MV-4-11 (cell line): ENCODE measurements around the gene INSR.
"Not testable (repeated sequence)": the region's sequence is repeated elsewhere in the genome, so short reads cannot be mapped to it uniquely, and the experiment has no call there.

ENCODE experiments used
- DNase-seq: peaks from one replicate; lab custom pipeline; 2025; lab: John Stamatoyannopoulos, UW

Gene INSR

DNA sequence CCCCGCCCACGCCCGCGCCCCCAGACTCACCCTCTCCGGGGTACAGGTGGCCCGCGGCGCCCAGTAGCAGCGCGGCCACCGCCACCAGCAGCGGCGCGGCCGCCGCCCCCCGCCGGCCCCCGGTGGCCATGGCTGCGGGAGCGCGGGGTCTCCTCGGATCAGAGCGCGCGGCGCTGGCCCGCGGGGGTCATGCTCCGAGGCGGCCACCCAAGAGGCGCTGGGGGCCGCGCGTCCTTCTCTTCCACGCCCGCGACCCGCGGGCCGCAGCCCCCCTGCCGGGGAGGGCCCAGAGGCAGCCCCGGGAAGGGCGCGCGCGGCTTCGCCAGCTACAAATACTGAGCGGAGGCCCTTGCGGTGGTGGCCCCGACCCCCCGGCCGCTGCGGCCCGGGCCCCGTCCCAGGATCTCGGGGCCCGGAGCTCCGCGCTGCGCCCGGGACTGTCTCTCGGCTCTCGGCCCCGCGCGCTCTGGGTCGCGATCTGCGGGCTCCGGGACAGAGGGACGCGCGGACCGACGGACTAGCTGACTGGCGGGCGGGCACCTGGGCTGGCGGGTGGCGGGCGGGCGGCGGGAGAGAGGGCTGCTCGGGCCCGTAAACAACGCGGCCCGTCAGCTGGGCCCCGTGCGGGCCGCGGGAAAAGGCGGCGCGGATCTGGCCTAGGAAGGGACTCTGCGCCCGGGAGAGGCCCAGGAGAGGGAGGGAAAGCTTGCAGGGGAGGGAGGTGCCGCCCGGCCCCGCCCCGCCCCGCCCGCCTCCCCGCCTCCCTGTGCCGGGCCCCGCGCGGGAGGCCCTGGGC, at the start of gene INSR:
TSS of gene INSR (minus strand) at position 653 of the 796 bp plus-strand sequence. CDS start at position 130, 523 bp downstream.
- DNase-seq, result peak; percentile 87

DNA sequence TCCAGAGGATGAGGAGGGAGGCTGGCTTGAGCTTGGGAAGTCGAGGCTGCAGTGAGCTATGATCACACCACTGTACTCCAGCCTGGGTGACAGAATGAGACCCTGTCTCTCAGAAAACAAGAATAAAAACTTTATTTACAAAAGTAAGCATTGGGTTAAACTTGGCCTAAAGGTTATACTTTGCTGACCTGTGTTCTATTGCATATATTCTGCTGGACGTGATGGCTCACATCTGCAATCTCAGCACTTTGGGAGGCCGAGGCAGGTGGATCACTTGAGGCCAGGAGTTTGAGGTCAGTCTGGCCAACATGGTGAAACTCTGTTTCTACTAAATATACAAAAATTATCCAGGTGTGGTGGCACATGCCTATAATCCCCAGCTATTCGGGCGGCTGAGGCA, 47.9 kb upstream of the INSR start:
- DNase-seq, result no peak

DNA sequence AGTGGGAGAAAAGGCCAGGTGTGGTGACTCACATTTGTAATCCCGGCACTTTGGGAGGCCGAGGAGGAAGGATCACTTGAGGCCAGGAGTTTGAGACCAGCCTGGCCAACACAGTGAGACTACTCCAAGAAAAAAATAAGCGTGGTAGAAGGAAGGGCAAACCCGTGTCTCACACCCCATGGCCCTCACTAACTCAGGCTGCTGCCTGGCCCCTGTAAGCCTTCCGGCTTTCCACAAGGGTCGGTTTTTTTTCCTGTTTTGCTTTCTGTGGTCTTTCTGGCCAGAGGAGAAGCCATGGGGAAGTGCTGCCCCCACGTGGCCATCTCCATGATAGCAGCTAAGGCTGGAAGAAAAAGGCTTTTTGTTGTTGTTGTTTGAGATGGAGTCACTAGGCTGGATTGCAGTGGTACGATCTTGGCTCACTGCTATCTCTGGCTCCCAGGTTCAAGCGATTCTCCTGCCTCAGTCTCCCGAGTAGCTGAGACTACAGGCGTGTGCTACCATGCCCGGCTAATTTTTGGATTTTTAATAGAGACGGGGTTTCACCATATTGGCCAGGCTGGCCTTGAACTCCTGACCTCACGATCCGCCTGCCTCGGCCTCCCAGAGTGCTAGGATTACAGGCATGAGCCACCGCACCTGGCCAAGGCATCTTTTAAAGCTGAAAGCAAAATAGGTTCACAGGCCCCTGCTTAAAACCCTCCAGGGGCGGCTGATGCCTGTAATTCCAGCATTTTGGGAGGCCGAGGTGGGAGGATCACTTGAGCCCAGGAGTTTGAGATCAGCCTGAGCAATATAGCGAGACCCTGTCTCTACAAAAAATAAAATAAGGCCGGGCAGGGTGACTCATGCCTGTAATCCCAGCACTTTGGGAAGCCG, 47.0 kb upstream of the INSR start:
- DNase-seq, result peak; percentile 93

DNA sequence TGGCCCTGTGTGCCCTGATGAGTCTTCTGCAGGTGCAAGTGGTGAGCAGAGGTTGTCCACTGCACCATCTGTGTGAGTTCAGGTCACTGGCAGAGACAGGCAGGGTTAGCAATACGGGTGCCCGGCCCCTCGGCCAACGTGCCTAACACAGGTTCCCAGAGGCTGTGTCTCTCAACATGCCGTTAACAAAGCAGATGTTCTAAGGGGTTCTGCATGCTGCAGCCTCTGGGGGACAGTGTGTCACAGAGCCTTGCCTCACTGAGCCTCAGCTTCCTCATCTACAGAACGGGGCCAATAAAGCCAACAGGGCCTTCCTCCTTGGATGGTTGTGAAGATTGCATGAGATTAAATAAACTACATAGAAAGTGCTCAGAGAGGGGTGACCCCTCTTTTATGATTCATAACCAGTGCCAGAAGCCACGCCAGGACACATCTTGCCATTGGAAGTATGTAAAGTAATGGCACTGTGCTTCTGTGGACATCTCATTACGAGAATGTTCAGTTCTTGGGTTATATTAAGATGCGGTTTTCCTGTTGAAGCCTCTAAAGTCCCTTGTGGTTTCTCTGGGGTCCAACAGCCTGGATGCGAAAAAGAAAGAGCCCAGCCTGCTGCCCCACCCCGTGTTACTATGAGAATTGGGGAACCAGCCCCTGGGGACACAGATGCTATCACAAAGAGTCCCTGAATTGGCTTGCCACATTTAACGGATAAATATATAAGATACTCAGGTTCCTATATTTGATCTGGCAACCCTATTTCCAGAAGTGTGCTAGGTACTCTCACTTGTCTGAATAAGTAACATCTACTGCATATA, 43.4 kb upstream of the INSR start:
- DNase-seq, result peak; percentile 100

DNA sequence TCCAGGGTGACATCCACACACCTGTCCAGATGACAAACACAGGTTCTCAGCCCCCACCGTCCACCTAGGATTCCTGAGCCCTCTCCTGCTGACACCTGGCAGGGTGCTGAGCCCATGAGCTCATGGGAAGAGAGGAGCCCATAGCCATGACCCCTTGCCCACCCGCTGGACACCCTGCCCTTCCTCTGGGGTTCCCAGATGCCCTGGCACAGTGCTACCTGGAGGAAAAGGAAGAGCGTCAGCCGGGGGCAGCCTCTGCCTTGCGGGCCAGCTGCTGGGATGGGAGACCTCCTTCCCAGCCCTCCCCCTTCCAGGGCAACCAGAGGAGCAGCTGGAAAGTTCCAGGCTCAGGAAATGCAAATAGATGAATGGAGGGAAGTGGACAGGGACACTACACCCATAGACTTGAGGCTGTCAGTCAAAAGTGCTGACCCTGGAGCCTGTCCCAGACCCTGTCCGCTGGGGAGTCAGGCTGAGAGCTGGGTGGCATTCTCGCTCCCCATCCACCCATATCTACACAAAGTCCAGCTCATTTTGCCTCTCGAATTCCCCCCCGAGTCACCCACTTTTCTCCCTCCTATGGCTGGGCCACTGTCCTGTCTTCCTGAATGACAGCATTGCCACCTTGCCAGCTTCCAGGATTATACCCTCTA, 42.2 kb upstream of the INSR start:
- DNase-seq, result no peak

DNA sequence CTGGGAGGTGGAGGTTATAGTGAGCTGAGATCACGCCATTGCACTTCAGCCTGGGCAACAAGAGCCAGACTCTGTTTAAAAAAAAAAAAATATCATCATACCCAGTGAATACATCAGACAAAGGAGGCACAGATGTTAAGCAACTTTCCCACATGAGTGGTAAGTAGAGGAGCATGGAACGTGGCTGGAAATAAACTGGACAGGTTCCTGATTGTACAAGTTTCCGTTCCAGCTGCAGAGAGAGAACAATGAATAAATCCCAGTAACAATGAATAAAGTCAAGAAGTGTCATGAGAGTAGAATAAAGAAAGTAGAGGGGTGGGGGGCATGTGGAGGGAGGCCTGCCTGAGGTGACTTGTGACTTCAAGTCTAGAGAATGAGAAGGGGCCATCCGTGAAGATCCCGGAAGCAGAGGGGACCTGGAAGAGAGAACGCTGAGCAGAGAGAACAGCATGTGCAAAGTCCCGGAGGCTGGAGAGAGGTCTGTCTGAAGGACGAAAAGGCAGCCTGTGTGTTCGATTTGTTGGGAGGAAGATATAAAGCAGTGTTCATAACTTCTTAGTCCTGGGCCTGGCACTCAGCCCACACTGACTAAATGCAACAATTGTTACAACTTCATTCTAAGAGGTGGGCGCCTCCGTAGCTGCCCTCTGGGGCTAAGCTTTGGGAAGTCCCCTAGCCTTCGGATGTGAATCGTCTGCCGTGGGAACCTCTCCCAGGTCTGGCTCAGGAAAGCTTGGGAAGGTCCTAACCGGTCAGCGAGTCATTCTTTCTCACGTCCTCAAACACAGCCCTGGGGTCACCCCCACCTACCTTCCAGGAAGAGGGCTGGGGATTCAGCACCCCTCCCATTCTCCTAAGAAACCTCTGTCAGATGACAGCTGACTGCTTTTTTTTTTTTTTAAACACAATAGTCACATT, 39.2 kb upstream of the INSR start:
- peak; percentile 71 for DNase-seq

DNA sequence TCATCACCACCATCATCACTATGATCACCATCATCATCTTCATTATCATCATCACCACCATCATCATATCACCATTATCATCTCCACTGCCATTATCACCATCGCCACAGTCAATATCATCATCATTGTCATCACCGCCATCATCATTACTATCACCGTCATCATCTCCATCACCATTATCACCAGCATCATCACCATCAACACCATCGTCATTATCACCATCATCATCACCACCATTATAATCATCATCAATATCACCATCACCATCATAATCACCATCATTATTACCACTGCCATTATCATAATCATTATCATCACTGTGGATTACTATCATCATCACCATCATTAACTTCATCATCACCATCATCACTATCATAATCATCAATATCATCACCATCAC, 37.2 kb upstream of the INSR start:
- no peak for DNase-seq

DNA sequence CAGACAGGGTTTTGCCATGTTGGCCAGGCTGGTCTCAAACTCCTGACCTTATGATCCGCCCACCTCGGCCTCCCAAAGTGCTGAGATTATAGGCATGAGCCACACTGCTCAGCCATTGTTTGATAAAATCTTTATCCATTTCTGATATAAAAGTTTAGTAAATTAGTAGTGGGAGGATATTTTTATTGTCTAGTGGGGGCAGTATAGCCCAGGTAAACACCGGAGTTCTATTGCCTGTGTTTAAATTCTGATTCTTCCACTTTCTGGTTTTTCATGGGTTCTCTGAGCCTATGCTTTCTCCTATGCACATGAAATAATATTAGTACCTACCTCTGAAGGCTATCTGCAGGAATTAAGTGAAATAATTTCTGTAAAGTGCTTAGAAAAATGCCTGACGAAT, 34.4 kb upstream of the INSR start:
- DNase-seq, result no peak

DNA sequence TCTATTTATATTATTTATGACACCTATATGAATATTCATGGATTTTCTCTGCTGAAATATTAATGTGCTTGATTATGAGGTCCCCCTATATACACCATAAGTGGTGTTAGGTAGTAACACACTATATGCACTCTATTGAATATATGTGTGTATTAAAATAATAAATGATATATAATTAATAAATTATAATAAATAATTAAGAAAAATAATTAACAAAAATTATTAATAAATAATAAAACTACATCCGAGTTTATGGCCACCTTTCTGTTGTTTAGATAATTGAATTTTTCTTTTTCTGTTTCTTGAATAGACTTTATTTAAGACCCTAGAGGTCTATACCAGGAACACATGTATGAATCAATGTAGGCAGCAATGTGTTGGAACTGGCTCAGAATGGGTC, 33.6 kb upstream of the INSR start:
- DNase-seq, result no peak

DNA sequence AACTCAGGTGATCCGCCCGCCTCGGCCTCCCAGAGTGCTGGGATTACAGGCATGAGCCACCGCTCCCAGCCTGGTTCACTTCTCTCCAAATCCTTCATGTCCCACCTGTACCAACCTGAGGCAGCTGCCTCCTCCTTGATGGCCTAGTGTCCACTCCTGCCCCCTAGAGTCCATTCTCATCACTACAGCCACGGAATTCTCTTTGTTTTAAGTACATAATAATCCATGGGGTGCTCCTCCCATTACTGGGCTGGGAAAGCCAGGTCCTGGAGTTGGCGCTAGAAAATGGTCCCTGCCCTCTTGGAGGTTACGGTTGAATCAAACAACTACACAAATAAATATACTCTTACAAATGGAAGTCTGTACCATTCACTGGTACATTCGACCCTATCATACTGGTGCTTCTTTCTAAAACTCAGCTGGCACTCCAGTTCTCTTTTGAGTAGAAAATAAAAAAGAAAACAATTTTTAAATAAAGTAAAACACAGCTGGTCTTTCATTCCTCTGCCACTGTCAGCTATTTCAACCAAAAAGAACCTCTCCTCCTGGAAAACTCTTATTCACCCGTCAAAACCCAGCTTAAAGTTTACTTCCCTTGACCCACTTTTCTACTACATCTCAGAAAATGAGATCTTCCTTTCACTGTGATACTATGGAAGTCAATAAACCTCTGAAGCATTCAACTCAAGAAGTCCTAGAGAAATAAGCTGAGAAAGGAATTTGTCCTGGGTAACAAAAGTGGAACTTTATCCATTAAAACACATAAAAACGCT, 32.1 kb upstream of the INSR start:
- no peak for DNase-seq

DNA sequence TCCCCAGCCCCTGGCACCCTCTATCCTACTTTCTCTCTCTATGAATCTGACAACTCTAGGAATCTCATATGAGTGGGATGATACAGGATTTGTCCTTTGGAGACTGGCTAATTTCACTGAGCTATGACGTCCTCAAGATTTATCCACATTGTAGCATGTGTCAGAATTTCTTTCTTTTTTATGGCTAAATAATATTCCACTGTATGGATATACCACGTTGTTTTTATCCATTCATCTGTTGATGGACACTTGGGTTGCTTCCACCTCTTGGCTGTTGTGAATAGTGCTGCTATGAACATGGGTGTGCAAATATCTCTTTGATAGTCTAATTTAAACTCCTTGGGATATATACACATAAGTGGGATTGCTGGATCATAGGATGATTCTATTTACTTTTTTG, 24.0 kb upstream of the INSR start:
- no peak for DNase-seq

DNA sequence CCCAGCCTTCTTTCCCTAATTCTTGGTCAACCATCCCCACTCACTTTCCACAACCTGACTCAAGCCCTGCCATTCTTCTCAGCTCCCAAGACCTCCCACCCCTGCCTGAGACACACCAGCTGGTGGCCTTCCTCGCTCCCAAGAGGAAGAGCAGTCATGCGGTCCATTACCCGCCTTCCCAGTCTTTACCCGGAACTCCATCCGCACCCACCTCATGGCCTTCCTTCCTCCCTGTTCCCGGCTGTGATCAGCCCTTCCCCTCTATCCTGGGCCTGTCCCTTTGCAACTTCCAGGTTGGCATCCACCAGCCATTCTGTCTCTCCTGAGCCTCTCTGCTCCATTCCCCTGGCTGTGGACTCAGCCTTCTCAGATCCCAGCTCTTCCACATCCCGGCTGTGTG, 18.6 kb upstream of the INSR start:
- no peak for DNase-seq

DNA sequence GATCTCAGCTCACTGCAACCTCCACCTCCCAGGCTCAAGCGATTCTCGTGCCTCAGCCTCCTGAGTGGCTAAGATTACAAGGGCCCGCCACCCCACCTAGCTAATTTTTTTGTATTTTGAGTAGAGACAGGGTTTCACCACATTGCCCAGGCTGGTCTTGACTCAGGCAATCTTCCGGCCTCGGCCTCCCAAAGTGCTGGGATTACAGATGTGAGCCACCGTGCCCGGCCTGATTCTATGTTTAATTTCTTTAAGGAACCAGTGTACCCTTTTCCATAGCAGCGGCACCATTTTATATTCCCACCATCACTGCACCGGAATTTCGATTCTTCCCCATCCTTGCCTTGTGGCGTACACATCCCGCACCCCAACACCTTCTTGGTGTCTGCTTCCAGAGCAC, 17.7 kb upstream of the INSR start:
- DNase-seq, result no peak

DNA sequence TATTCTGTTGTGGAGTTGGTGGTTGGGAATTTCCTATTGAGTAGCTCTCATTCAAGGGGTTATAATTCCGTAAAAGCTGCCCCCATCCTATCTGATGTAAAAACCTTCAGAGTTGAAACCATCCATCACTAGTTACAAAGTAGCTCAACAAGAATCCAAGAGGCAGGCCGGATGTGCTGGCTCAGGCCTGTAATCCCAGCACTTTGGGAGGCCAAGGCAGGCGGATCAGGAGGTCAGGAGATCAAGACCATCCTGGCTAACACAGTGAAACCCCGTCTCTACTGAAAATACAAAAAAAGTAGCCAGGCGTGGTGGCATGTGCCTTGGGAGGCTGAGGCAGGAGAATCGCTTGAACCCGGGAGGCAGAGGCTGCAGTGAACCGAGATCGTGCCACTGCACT, 14.1 kb upstream of the INSR start:
- DNase-seq, result not testable (repeated sequence)

DNA sequence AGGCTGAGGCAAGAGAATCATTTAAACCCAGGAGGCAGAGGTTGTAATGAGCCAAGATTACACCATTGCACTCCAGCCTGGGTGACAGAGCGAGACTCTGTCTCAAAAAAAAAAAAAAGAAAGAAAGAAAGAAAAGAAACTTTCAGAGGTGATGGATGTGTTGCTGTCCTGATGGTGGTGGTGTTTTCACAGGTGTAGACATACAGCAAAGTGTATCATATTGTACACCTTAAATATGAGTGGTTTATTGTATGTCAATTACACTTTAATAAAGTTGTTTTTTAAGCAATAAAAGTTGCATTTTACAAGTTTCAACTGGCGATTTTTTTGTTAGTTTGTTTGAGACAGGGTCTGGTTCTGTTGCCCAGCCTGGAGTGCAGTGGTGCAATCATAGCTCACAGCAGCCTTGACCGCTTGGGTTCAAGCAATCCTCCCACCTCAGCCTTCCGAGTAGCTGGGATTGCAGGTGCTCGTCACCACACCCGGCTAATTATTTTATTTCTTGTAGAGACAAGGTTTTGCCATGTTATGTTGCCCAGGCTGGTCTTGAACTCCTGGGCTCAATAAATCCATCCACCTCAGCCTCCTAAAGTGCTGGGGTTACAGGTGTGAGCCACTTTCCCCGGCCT, 13.5 kb upstream of the INSR start:
- no peak for DNase-seq

DNA sequence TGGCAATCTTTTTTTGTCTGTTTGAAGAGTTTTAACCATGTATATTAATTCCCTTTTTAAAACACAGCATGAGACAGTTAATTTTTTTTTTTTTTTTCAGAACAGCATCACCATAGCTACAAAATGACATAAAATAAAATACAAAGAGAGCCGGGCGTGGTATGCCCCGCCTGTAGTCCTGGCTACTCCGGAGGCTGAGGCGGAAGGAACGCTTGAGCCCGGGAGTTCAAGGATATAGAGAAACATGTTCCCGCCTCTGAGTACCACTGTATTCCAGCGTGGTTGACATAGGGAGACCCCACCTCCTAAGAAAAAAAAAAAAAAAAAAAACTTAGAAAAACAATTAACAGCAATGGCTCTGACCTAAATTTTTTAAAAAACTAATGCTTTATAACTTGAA, 10.0 kb upstream of the INSR start:
- no peak for DNase-seq

DNA sequence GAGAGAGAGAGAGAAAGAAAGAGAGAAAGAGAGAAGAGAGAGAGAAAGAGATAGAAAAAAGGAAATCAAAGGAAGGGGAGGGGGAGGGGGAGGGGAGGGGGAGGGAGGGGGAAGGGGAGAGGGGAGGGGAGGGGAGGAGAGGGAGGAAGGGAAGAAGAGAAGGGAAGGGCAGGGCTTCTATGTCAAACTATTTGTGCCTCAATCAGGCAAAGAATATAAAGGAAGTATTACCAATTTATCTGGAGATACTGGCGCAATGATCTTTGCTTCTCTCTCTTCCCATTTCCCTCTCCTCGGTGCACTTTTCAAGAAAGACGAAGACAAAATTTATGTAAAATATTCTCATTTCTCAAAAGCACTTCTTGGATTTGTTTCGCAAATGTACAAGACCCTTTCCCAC, 9.3 kb upstream of the INSR start:
- DNase-seq, result peak; percentile 32

DNA sequence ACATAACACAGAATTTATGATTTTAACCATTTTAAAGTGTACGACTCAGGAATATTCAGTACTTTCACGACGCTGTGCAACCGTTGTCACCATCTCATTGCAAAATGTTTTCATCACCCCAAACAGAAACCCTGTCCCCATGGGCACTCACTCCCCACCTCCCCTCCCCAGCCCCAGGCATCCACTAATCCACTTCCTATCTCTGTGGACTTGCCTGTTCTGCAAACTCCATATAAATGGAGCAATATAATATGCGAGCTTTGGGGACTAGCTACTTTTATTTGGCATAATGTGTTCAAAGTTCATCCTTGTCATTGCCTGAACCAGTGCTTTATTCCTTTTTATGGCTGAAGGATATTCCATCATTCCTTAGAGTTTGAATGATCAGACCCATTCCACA, 7.3 kb upstream of the INSR start:
- DNase-seq, result peak; percentile 77

DNA sequence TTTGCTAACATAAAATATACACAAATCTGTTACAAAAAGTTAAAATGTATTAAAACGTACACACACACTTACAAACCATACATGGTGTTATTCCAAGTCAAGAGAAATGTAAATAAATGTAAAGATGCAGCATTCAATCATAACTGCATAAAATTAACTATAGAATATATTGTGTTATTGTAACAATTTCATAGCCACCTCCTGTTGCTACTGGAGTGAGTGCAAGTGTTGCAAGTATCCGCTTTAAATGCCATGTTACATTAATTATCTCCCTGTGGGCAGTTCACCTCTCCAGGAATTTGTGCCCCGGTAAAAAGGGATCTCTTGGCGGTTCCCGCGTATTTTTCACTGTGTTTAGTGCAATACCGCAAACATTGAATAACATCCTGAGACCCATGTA, 3.5 kb upstream of the INSR start:
- no peak for DNase-seq
